Gastrocnemius medialis (tissue), 4 donors: Measurements from ENCODE around the gene USP21. TPM values are rescaled to one million over a fixed set of nuclear protein-coding genes. Genes with fewer than 3 reads are reported as not detected.

Experiments
- ATAC-seq, 2 donors: fragments of 150-250 bp; one replicate each; pipeline ENCODE4 v1.9.1; 2016
- DNase-seq, 2 donors: peaks; one replicate each; pipeline ENCODE4 v3.0.0-alpha.2; 2019
- H3K27ac ChIP-seq, 4 donors: fragments of 200-600 bp; sonication (generic); 1 replicate in 1 of 4; 2 replicates in 3 of 4; pipeline ENCODE4 v1.5.1; 2016 to 2018; ENCODE audit warnings: mild to moderate bottlenecking in 2 of 4, moderate library complexity in 1 of 4
- H3K27me3 ChIP-seq, 3 donors: fragments of 200-600 bp; sonication (generic) in 2 of 3; 1 replicate in 1 of 3; 2 replicates in 2 of 3; pipeline versions ENCODE4 v1.5.1 to v1.6.0; 2016 to 2019; ENCODE audit warnings: mild to moderate bottlenecking in 1 of 3, moderate library complexity in 1 of 3
- H3K36me3 ChIP-seq, 2 donors: fragments of 200-600 bp; sonication (generic) in 1 of 2; one replicate each; pipeline ENCODE4 v1.5.1; 2017 to 2018
- H3K4me1 ChIP-seq, 2 donors: fragments of 200-600 bp; sonication (generic) in 1 of 2; one replicate each; pipeline ENCODE4 v1.5.1; 2016 to 2017; ENCODE audit warnings: mild to moderate bottlenecking in 2 of 2
- H3K4me3 ChIP-seq, 4 donors: fragments of 200-600 bp; sonication (generic) in 3 of 4; 1 replicate in 1 of 4; 2 replicates in 3 of 4; pipeline ENCODE4 v1.5.1; 2016 to 2019; ENCODE audit warnings: mild to moderate bottlenecking in 2 of 4
- H3K9me3 ChIP-seq, 3 donors: fragments of 200-600 bp; sonication (generic) in 2 of 3; 1 replicate in 1 of 3; 2 replicates in 2 of 3; pipeline ENCODE4 v1.5.1; 2016 to 2019
- POLR2A ChIP-seq, 2 donors: fragments of 450-650 bp; IDR thresholded peaks; one replicate each; pipeline ENCODE4 v1.6.1; 2017; ENCODE audit warnings: antibody characterized with exemption in 2 of 2, mild to moderate bottlenecking in 2 of 2, moderate library complexity in 2 of 2
- in situ Hi-C, 4 donors: fragments of 200-750 bp; cut with MboI; loops; one replicate each; pipeline versions ENCODE4 v1.15.0 to v1.8.0; 2017; ENCODE audit warnings: low sequenced_read_pairs in 4 of 4
- intact Hi-C: fragments of 100-400 bp; cut with DNase I; formaldehyde crosslinking; loops from one replicate; pipeline ENCODE4 v1.15.1; 2023; ENCODE audit warnings: low total_unique reads
- total RNA-seq, 4 donors: library from RNA; depleted of rRNA; stranded (reverse); fragments of >200 nt; gene quantifications; one replicate each; pipeline versions ENCODE4 v1.1.0 to v1.2.3, GENCODE V29; 2016
- TF ChIP-seq, protein P1 (sequence below), 5 experiments: fragments of 450-650 bp in 3 of 5; fragments of 200-600 bp in 2 of 5; sonication (generic) in 2 of 5; IDR thresholded peaks in 4 of 5; conservative IDR thresholded peaks in 1 of 5; 1 replicate in 4 of 5; 2 replicates in 1 of 5; pipeline ENCODE4 v1.5.1; 2016 to 2019; ENCODE audit warnings: antibody characterized with exemption in 5 of 5, mild to moderate bottlenecking in 3 of 5, moderate library complexity in 3 of 5

USP21 gene
- total RNA-seq, 4 donors from 2014 or later, result 16.5 to 20.8 (median 18.0) TPM

DNA sequence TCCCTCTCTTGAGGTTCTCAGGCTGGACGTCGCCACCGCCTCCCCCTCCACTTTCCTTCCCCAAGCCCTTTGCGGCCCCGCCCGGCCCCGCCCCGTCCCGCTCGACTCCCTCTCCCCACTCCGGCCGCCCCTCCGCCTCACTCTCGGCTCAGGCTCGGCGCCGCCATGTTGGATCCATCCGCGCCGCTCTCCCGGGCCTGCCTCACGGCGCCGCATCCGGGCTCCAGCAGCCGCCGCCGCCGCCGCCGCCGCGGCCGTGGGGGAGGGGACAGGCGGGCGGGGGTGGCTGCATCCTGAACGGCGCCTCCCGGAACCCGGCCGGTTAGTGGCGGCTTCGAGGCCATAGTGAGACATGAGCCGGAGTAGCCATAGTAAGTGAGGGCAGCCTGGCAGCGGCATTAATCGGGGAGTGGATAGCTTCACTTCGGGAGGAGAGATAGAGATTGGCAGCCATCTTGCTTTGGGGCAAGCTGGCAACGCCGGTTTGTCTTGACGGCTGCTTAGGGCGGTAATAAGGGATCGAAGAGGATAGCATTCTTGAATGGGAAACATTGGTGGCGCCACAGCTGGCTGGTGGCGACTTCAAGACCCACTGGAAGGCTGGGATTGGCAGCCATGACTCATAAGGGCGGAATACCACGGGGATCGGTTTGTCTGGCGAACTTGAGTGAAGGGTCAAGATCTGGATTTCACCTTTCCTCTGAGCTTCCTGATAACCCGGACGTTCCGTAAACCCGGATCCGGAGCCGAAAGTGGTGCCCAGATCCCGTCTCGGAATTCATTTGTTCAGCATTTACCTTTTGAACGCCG lies 26.7 kb upstream of the USP21 start, which contains the start of gene DEDD:
Gene DEDD, minus strand, starts transcription at position 258 of the 810 bp plus-strand sequence. CDS start 8,205 bp downstream, outside the sequence.
- Histone ChIP-seq H3K36me3 (peaks cover 0 to 31% of the 10 kb centered on the region in 2 donors), H3K27me3 (no peaks in the 10 kb centered on the region), H3K27ac (peak within 1 kb of the TSS; percentile 94 to 98 (median 96)), H3K9me3 (no peaks in the 10 kb centered on the region), H3K4me3 (peak within 1 kb of the TSS; percentile 83 to 91 (median 84)), H3K4me1 (peaks cover 55 to 56% of the 10 kb centered on the region in 2 donors)
- in situ Hi-C loops, result no loop called here
- TF ChIP-seq, protein P1, sequence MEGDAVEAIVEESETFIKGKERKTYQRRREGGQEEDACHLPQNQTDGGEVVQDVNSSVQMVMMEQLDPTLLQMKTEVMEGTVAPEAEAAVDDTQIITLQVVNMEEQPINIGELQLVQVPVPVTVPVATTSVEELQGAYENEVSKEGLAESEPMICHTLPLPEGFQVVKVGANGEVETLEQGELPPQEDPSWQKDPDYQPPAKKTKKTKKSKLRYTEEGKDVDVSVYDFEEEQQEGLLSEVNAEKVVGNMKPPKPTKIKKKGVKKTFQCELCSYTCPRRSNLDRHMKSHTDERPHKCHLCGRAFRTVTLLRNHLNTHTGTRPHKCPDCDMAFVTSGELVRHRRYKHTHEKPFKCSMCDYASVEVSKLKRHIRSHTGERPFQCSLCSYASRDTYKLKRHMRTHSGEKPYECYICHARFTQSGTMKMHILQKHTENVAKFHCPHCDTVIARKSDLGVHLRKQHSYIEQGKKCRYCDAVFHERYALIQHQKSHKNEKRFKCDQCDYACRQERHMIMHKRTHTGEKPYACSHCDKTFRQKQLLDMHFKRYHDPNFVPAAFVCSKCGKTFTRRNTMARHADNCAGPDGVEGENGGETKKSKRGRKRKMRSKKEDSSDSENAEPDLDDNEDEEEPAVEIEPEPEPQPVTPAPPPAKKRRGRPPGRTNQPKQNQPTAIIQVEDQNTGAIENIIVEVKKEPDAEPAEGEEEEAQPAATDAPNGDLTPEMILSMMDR (IDR thresholded peaks at IDR 0.05 in 4 of 5, conservative IDR thresholded peaks at IDR 0.05 in 1 of 5), result no peak
- peak; percentile 65 to 68 for TF ChIP-seq POLR2A (IDR thresholded peaks at IDR 0.05)
- DNase-seq (peak; percentile 95 to 96), ATAC-seq (peak; percentile 96 to 98)
- intact Hi-C loops, result loop anchor here (1.0 to 10.0 kb wide), 8 partner anchors 14 to 1098 kb away; partner anchors contain the start of genes NDUFS2, NIT1, PFDN2 and PIGM

DNA sequence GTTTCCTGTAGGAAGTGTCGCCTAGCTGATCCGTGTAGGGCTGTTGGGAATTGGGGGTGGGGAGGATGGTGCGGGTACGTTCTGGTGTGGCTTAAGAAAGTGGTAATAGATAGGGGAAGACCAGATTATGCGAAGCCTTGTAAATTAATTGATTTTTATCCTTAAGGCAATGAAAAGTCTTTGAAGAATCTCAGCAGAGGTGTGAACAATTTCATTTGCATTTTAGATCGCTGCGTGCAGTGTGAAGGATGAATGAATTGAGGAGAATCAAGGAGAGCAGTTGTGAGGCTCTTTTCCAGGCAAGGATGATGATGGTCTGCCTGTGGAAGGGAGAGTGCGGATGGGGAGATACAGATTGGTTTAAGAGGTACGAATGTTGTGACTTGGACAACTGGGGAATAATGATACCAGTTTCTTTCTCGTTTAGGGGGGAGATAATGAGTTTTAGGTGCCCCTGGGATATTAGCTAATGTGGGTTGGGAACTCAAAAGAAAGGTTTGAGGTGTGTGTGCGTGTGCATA lies 26.0 kb upstream of the USP21 start:
- peaks cover 0 to 24% of the 10 kb centered on the region in 2 donors for H3K36me3 ChIP-seq
- in situ Hi-C loops (no loop called here), intact Hi-C loops (loop anchor here (1.0 to 10.0 kb wide), 5 partner anchors 20 to 1098 kb away; partner anchors contain the start of genes NDUFS2, PIGM, TOMM40L and UFC1)
- no peak for ATAC-seq
- H3K4me3 ChIP-seq, result peak overlapping the region; percentile 83 to 91 (median 84)
- no peaks in the 10 kb centered on the region for H3K27me3 ChIP-seq
- TF ChIP-seq POLR2A (IDR thresholded peaks at IDR 0.05), result no peak
- TF ChIP-seq, protein P1 (IDR thresholded peaks at IDR 0.05 in 4 of 5, conservative IDR thresholded peaks at IDR 0.05 in 1 of 5), result no peak
- peaks cover 54 to 59% of the 10 kb centered on the region in 2 donors for H3K4me1 ChIP-seq
- peak overlapping the region; percentile 94 to 98 (median 96) for H3K27ac ChIP-seq
- no peaks in the 10 kb centered on the region for H3K9me3 ChIP-seq
- no peak for DNase-seq

DNA sequence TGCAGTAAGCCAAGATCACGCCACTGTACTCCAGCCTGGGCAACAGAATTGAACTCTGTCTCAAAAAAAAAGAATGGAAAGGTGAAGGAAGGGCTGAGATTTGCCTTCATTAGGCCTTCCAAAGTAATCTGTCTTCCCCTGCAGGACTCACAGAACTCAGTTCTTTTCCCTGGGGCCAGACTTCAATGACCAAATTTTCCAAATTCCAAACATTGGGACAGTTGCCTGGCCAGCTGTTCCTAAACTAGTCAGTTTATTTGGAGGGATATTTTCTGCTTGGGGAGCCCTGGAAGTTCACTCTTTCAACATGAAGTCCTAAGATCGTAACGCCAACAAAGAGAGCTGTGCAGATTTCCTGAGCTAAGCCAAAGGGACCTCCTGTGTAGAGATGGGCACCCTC lies 21.4 kb upstream of the USP21 start:
- in situ Hi-C loops (no loop called here), intact Hi-C loops (loop anchor here (10.0 kb wide), 1 partner anchor 1103 kb away; the partner anchor contains the start of gene PIGM)
- H3K36me3 ChIP-seq, result peaks cover 0 to 6% of the 10 kb centered on the region in 2 donors
- ATAC-seq (no peak), DNase-seq (no peak)
- H3K27ac ChIP-seq, result peak overlapping the region in 2 of 4 donors; percentile 20 to 28
- H3K27me3 ChIP-seq, result no peaks in the 10 kb centered on the region
- peaks cover 26 to 36% of the 10 kb centered on the region in 2 donors for H3K4me1 ChIP-seq
- H3K9me3 ChIP-seq, result no peaks in the 10 kb centered on the region
- TF ChIP-seq, protein P1 (IDR thresholded peaks at IDR 0.05 in 4 of 5, conservative IDR thresholded peaks at IDR 0.05 in 1 of 5), result no peak
- no peak for TF ChIP-seq POLR2A (IDR thresholded peaks at IDR 0.05)
- H3K4me3 ChIP-seq, result no peak overlapping the region

DNA sequence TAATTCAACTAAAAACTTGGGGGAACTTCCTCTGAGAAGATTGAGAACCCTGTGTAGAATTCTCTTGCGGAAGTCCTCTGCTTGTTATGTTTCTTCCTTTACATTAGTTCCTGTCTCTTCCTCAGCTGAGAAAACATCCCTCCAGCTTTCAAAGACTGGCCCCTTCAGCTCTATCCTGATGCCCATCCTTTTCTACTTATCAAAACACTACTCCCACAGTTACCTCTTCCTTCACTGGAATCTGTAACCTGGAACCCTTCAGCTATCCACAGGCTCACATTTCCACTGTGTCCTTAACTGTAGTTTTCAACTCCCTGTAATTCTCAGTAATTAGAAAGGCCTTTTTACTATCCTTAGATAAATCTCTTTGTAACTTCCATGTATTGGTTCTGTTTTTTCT lies 20.9 kb upstream of the USP21 start:
- Histone ChIP-seq H3K27ac (peak overlapping the region in 2 of 4 donors; percentile 15 to 28), H3K36me3 (peaks cover 0 to 6% of the 10 kb centered on the region in 2 donors), H3K4me1 (peaks cover 25 to 33% of the 10 kb centered on the region in 2 donors), H3K9me3 (no peaks in the 10 kb centered on the region), H3K27me3 (no peaks in the 10 kb centered on the region), H3K4me3 (no peak overlapping the region)
- no peak for DNase-seq
- no peak for TF ChIP-seq POLR2A (IDR thresholded peaks at IDR 0.05)
- TF ChIP-seq, protein P1 (IDR thresholded peaks at IDR 0.05 in 4 of 5, conservative IDR thresholded peaks at IDR 0.05 in 1 of 5), result no peak
- no peak for ATAC-seq
- in situ Hi-C loops, result no loop called here
- intact Hi-C loops, result loop anchor here (10.0 kb wide), 1 partner anchor 1104 kb away; the partner anchor contains the start of gene PIGM
